NB4 (cell line): ENCODE measurements around the gene TEAD1.

Experiments used
- CTCF ChIP-seq: IDR thresholded peaks from one replicate; pipeline ENCODE4 v1.5.1; 2012; ENCODE audit warnings: low read depth, low read length
- POLR2A ChIP-seq: IDR thresholded peaks from 2 replicates; pipeline ENCODE4 v1.6.1; 2011; ENCODE audit warnings: mild to moderate bottlenecking; ENCODE audit not compliant: insufficient read length; ENCODE audit errors: extremely low read depth

GRCh38 chr11:12815129-12815480, 140.9 kb downstream of the TEAD1 start:
- TF ChIP-seq CTCF, result no peak
- no peak for TF ChIP-seq POLR2A
